ENCODE data around the gene ESPN.
"Not testable (repeated sequence)": the region's sequence is repeated elsewhere in the genome, so short reads cannot be mapped to it uniquely, and the experiment has no call there.

Gene ESPN

GRCh38 chr1:6454856-6455751 lies 30.5 kb downstream of the ESPN start:
- no peak overlapping the region for H3K4me3 ChIP-seq (ENCODE audit: low read depth in 1 of 2, low read length in 2 of 2)
- H3K27ac ChIP-seq (ENCODE audit: low read length) = no peak overlapping the region
- DNase-seq = no peak
- no peaks in the 10 kb centered on the region for H3K9me3 ChIP-seq (ENCODE audit: insufficient read depth, low read length, severe bottlenecking)
- H3K79me2 ChIP-seq (ENCODE audit: insufficient read depth, low read length) = no peaks in the 10 kb centered on the region
- H3K36me3 ChIP-seq (ENCODE audit: insufficient read depth, low read length) = no peaks in the 10 kb centered on the region
- no peak overlapping the region for H3K9ac ChIP-seq (ENCODE audit: low read depth, low read length)
- H2AFZ ChIP-seq (ENCODE audit: low read depth, low read length) = no peak overlapping the region
- TF ChIP-seq, protein P1, sequence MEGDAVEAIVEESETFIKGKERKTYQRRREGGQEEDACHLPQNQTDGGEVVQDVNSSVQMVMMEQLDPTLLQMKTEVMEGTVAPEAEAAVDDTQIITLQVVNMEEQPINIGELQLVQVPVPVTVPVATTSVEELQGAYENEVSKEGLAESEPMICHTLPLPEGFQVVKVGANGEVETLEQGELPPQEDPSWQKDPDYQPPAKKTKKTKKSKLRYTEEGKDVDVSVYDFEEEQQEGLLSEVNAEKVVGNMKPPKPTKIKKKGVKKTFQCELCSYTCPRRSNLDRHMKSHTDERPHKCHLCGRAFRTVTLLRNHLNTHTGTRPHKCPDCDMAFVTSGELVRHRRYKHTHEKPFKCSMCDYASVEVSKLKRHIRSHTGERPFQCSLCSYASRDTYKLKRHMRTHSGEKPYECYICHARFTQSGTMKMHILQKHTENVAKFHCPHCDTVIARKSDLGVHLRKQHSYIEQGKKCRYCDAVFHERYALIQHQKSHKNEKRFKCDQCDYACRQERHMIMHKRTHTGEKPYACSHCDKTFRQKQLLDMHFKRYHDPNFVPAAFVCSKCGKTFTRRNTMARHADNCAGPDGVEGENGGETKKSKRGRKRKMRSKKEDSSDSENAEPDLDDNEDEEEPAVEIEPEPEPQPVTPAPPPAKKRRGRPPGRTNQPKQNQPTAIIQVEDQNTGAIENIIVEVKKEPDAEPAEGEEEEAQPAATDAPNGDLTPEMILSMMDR (IDR thresholded peaks at IDR 0.05; ENCODE audit: borderline replicate concordance, extremely low read depth, low read length, poor library complexity, severe bottlenecking) = no peak
- no peak for TF ChIP-seq EZH2 (IDR thresholded peaks at IDR 0.05; ENCODE audit: borderline replicate concordance, low read depth, low read length, severe bottlenecking)
- H4K20me1 ChIP-seq (ENCODE audit: insufficient read depth, low read length) = no peaks in the 10 kb centered on the region
- no peaks in the 10 kb centered on the region for H3K27me3 ChIP-seq (ENCODE audit: insufficient read depth, low read length, poor library complexity)
- no peak overlapping the region for H3K4me2 ChIP-seq (ENCODE audit: insufficient read depth, low read length)
- ATAC-seq (ENCODE audit: insufficient read depth, low read depth) = no peak
- peaks cover 7% of the 10 kb centered on the region for H3K4me1 ChIP-seq (ENCODE audit: insufficient read depth, low read length)

DNA sequence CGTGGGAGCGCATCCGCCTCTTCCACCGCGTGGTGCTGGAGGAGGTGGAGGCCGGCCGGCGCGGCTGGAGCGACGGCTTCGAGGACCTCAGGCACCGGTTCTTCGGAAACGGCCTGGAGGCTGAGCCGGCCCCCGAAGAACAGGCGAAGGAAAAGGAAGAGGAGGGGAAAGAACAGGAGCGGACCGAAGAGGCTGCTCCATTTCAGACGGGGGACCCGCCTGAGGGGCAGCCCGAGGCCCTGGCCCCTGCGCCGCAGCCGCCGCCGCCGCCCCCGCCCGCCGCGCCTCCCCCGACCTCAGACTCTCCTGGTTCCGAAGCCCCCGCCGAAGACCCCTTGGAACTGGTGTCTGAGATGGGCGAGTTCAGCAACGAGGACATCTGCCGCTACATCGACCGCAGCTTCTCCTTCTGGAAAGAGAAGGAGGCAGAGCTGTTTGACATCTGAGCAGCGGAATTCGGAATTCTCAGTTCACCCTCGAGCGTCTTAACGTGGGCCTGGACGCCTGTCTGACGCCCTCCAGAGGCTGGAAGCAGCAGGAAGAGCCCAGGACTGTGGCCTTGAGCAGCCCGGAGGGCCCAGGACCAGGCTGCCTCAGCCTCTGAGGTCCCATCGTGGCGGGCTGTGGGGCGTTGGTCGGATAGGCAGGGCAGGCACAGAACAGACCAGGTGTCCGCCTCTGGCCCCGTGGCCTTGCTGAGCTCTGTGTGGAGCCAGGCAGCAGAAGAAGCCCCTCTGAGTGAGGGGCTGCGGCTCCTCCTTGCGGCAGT lies 31.4 kb downstream of the ESPN start:
- H4K20me1 ChIP-seq (ENCODE audit: insufficient read depth, low read length); H3K9ac ChIP-seq (ENCODE audit: low read depth, low read length); H2AFZ ChIP-seq (ENCODE audit: low read depth, low read length); H3K9me3 ChIP-seq (ENCODE audit: insufficient read depth, low read length, severe bottlenecking); DNase-seq; H3K36me3 ChIP-seq (ENCODE audit: insufficient read depth, low read length); H3K27ac ChIP-seq (ENCODE audit: low read length); H3K4me2 ChIP-seq (ENCODE audit: insufficient read depth, low read length); H3K4me3 ChIP-seq (ENCODE audit: low read depth in 1 of 2, low read length in 2 of 2); ATAC-seq (ENCODE audit: insufficient read depth, low read depth); H3K79me2 ChIP-seq (ENCODE audit: insufficient read depth, low read length); H3K27me3 ChIP-seq (ENCODE audit: insufficient read depth, low read length, poor library complexity): not testable (repeated sequence)
- peaks cover 15% of the 10 kb centered on the region for H3K4me1 ChIP-seq (ENCODE audit: insufficient read depth, low read length)

DNA sequence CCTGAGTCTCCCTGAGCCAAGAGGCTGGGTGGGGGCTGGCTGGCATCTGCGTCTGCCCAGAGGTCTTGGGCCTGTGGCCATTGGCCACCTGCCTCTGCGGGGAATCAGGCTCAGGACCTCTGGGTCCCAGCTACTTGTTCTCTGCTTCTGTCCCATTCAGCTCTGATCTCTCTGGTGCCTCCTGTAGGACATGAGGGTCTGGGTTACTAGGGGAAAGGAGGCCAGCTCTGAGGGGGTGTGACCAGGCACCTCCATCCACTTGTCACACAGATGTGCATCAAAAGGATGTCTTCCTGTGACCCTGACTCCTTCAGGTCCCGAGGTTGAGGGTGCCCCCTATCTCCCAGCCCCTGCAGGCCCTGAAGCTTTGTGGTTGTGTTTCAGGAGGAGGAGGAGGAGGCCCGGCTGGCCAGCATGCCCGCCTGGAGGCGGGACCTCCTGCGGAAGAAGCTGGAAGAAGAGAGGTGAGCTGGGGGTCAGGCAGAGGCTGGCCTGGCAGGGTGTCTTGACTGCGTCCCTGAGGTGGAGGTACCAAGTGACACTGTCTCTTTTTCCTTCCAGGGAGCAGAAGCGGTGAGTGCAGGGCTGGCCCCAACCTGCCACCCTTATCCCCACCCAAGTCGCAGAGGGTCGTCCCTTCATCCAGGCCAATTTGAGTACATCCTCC lies 32.4 kb downstream of the ESPN start:
- Histone ChIP-seq H3K9me3 (ENCODE audit: insufficient read depth, low read length, severe bottlenecking) (no peaks in the 10 kb centered on the region), H3K4me2 (ENCODE audit: insufficient read depth, low read length) (no peak overlapping the region), H3K36me3 (ENCODE audit: insufficient read depth, low read length) (no peaks in the 10 kb centered on the region), H3K4me1 (ENCODE audit: insufficient read depth, low read length) (peaks cover 19% of the 10 kb centered on the region), H3K9ac (ENCODE audit: low read depth, low read length) (no peak overlapping the region), H3K79me2 (ENCODE audit: insufficient read depth, low read length) (no peaks in the 10 kb centered on the region), H3K27ac (ENCODE audit: low read length) (no peak overlapping the region), H2AFZ (ENCODE audit: low read depth, low read length) (no peak overlapping the region), H4K20me1 (ENCODE audit: insufficient read depth, low read length) (no peaks in the 10 kb centered on the region), H3K27me3 (ENCODE audit: insufficient read depth, low read length, poor library complexity) (no peaks in the 10 kb centered on the region), H3K4me3 (ENCODE audit: low read depth in 1 of 2, low read length in 2 of 2) (no peak overlapping the region)
- no peak for ATAC-seq (ENCODE audit: insufficient read depth, low read depth)
- no peak for DNase-seq
- TF ChIP-seq, protein P1 (IDR thresholded peaks at IDR 0.05; ENCODE audit: borderline replicate concordance, extremely low read depth, low read length, poor library complexity, severe bottlenecking) = no peak
- no peak for TF ChIP-seq EZH2 (IDR thresholded peaks at IDR 0.05; ENCODE audit: borderline replicate concordance, low read depth, low read length, severe bottlenecking)
